Eye (tissue), 1 donor: Measurements from ENCODE around the gene CDK5RAP3.
A peak's percentile ranks its signal among the peaks of the same experiment; 100 is the strongest.
"Not testable (repeated sequence)": the region's sequence is repeated elsewhere in the genome, so short reads cannot be mapped to it uniquely, and the experiment has no call there.

Experiments
- DNase-seq: peaks from one replicate; pipeline ENCODE4 v3.0.0-alpha.2; 2015

The CDK5RAP3 gene, protein sequence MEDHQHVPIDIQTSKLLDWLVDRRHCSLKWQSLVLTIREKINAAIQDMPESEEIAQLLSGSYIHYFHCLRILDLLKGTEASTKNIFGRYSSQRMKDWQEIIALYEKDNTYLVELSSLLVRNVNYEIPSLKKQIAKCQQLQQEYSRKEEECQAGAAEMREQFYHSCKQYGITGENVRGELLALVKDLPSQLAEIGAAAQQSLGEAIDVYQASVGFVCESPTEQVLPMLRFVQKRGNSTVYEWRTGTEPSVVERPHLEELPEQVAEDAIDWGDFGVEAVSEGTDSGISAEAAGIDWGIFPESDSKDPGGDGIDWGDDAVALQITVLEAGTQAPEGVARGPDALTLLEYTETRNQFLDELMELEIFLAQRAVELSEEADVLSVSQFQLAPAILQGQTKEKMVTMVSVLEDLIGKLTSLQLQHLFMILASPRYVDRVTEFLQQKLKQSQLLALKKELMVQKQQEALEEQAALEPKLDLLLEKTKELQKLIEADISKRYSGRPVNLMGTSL

DNA sequence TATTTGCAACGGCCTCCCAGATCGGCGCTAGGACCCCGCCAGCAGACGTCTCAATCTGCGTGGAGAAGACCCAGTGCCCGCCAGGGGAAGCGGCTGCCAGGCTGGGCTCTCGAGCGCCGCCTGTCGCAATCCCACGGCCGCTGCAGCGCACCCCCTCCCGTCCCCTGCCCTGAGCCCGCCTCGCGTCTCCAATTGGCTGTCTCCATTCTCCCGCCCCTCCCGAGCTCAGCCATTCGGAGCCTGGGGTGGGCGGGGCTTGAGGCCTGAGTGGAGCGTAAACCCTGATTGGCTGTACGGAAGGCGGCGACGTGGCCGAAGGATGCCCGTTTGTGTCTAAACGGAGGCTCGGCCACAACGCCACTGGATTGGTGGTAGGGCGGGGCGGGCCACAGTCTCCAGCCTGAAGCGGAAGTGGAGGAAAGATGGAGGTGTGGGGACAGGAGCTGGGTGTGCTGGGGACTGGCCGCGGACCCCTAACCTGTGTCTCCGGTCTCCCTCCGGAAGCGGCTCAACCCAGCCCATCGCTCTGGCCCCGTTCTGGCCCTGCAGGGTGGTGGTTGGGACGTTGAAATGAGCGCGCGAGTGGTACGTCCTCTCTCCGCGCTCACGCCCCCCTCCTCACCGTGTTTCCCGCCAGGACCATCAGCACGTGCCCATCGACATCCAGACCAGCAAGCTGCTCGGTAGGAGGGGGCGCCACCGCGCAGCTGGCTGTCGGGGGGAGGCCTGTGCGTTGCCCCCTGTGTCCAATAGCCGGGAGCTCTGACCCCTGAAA lies at the start of gene CDK5RAP3:
Gene CDK5RAP3 (plus strand): TSS at position 389 of the 775 bp plus-strand sequence. CDS start 34 bp downstream, at position 423.
- DNase-seq = peak; percentile 100

DNA sequence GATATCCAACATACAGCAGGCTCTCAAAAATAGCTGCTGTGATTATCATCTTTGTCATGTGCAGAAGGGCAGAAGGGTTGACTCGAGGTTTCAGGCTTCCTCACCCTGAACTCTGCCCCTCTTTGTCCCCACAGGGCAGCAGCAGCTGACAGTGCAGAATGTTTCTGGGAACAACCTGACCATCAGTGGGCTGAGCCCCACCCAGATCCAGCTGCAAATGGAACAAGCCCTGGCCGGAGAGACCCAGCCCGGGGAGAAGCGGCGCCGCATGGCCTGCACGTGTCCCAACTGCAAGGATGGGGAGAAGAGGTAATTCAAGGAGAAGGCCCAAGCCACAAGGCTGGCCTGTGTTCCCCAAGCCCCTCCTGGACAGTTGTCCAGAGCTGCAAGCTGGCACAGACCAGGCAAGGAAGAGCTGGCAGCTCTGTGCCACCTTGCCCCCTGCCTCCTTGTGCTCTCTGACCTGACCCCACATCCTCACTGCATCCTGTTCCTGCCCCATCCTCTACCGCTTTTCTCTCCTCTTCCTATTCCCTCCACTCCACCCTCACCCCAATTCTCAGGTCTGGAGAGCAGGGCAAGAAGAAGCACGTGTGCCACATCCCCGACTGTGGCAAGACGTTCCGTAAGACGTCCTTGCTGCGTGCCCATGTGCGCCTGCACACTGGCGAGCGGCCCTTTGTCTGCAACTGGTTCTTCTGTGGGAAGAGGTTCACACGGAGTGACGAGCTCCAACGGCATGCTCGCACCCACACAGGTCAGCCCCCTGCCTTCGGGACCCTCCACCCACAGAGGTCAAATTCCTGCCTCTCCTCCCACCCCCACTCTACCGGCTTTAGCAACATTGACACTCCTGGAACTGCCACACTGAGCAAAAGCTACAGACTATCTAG lies 45.9 kb upstream of the CDK5RAP3 start:
- no peak for DNase-seq

GRCh38 chr17:47925678-47925988 lies 45.3 kb upstream of the CDK5RAP3 start:
- no peak for DNase-seq

GRCh38 chr17:47927821-47928400 lies 43.0 kb upstream of the CDK5RAP3 start:
- no peak for DNase-seq

DNA sequence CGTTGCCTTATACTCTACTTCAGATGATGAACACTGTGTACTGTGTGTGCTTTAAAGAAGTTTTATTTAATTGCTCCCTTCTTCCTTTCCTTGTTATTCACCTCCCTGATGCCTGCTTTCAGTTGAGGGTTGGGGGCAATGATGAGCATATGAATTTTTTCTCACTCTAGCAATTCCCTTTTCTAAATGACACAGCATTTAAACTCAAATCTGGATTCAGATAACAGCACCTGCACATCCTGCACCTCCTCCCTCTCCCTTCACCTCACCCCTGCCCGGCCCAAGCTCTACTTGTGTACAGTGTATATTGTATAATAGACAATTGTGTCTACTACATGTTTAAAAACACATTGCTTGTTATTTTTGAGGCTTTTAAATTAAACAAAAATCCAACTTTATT lies 42.5 kb upstream of the CDK5RAP3 start:
- no peak for DNase-seq

- no peak for DNase-seq
Observed at GRCh38 chr17:47929218-47930000, 41.5 kb upstream of the CDK5RAP3 start.

GRCh38 chr17:47931848-47932247 lies 39.1 kb upstream of the CDK5RAP3 start:
- no peak for DNase-seq

GRCh38 chr17:47934856-47935255 lies 36.1 kb upstream of the CDK5RAP3 start:
- DNase-seq = no peak

DNA sequence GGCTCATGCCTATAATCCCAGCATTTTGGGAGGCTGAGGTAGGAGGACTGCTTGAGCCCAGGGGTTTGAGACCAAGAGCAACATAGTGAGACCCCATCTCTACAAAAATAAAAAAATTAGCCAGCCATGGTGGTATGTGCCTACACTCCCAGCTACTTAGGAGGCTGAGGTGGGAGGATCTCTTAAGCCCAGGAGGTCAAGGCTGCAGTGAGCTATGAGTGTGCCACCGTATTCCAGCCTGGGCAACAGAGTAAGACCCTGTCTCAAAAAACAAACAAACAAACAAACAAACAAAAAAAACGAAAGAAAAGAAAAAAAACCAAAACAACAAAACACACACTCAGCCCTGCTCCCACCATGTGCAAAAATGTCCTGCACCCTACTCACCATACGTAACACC lies 35.4 kb upstream of the CDK5RAP3 start:
- not testable (repeated sequence) for DNase-seq

DNA sequence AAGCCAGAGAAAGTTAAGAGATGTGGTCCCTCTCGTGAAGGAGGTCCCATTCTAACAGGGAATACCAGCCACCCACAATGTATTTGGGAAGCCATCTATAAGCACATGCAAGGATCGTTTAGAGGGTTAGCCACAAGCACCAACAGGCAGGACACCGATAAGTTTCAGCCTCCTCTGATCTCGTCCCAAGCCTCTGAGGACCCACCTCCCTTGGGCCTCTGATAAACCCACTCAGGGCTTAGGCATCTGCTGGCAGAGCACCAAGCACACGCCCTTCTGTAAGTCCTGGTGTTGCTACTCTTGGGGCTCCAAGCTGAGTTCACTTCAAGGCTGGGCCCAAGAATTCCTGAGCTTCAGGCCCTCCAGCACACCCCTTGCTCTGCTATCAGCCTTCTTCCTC lies 35.0 kb upstream of the CDK5RAP3 start:
- DNase-seq = no peak

DNA sequence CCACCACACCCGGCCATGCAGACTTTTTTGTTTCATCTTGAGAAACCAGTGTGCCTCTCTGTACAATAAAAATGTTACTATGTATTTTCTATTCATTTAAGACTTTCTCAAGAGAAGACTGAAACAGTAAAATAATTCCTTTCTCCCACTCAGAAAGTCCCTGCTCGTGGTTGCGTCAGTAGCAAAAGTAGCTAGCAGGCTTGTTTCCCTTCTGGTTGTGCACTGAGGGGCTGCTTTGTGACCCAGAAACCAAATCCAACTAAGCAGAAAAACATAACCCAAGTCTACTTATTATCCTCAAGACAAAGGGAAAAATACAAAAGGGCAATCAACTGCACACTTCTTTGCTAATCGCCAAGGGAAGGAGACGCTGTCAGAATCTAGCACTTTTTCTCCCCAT lies 33.0 kb upstream of the CDK5RAP3 start:
- DNase-seq = peak; percentile 70

DNA sequence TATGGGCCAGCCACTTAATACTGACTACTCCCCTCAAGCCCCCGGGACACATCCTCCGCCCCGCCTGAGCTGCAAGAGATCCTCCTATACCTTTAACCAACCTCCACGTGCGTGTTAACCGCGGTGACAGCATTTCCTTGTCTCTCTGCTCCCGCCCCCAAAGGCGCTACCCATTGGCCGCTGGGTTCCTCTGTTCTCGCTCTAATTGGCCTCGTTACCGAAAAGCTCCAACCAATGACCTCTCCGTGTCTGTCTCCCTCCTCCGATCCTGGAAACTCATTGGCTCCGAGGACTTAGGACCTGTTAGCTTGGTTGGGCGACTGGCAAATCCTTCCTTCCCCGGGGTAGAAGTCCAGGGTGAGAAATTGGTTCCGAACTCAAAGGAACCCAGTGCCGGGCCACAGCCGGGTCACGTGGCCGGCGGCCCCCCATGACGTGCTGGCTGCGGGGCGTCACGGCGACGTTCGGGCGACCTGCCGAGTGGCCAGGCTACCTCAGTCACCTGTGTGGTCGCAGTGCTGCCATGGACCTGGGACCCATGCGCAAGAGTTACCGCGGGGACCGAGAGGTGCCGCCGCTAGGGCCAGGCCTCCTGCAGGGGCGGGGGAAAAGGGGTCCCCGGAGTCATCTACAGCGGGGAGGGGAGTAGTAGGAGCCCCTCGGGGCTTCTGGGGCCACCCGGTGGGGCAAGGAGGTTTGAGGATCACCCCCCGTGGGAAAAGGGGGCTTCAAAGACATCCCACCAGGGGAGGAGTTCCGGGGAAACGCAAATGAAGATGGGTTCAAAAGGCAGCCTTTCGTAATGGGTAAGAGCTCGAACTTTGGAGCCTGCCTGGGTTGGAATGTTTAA lies 29.4 kb upstream of the CDK5RAP3 start, which contains the start of gene PNPO:
Gene PNPO (plus strand): TSS at position 326 of the 850 bp plus-strand sequence. CDS start 105 bp downstream, at position 431.
- DNase-seq = peak; percentile 98

DNA sequence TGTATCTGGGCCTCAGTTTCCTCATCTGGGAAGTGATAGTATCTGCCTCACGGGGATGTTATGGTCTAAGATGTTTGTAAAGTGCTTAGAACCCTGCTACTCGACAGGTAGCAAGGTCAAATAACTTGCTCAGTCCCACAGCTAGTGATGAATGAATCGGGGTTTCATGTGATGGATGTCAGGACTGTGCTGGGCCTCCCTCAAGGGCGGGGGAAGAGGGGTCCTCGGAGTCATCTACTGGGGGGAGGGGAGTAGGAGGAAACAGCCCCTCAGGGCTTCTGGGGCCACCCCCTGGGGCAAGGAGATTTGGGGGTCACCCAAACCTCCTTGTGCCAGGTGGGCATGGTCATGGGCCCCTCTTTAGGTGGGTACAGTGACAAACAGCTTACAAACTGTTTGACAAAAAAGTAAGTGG lies 28.8 kb upstream of the CDK5RAP3 start:
- DNase-seq = no peak

GRCh38 chr17:47942568-47942967 lies 28.3 kb upstream of the CDK5RAP3 start:
- no peak for DNase-seq

DNA sequence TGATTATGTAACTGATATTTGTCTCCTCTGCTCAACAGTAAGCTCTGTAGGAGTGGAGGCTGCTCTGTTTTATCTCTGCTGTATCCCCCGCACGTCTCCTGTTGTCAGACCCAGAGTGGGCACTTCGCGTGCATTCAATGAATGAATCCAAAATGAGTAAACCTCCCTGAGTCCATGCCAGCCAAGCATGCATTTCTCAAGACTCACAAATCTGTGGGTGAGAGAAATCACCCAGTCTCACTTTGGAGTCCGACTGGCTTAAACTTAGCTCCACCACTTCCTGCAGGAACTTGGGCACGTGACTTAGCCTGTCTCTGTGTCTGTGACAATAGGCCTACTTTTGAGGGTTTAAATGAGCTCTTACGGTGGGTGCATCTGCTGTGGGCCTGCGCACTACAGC lies 25.8 kb upstream of the CDK5RAP3 start:
- DNase-seq = no peak

- no peak for DNase-seq
Observed at GRCh38 chr17:47945529-47946508, 25.1 kb upstream of the CDK5RAP3 start.

- DNase-seq = no peak
Observed at GRCh38 chr17:47946516-47946915, 24.4 kb upstream of the CDK5RAP3 start.

- peak; percentile 79 for DNase-seq
Observed at GRCh38 chr17:47946929-47947397, 23.9 kb upstream of the CDK5RAP3 start.

DNA sequence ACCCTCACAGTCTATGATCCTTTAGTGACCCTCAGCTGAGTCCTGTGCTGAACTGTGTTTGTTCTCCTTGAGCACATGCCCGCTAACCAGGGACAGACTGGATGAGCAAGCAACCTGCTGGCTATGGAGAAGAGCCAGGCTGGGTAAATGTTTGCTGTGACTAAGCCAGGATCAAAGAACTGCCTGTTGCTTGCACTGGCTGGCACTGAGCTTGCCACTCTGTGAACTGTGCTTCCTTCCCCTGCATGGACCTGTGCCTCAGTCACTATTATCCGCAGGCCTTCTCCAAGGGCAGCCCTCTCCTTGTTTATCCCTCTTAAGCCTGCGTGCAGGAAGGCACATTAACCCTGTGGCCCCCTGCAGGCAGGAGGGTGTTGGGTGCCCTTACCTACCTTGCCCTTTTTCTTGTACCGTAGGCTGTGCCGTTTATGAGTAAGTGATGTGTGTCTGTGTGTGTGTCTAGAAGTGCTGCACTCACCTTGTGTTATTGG lies 22.2 kb upstream of the CDK5RAP3 start:
- DNase-seq = no peak
